Measurements from ENCODE around the gene PLOD2. TPM values are rescaled to one million over a fixed set of nuclear protein-coding genes. Genes with fewer than 3 reads are reported as not detected.

PLOD2 gene
- total and polyA plus RNA-seq, 2 donors (not counting 1 experiment from before 2014, with no cell fraction given), result not detected

DNA sequence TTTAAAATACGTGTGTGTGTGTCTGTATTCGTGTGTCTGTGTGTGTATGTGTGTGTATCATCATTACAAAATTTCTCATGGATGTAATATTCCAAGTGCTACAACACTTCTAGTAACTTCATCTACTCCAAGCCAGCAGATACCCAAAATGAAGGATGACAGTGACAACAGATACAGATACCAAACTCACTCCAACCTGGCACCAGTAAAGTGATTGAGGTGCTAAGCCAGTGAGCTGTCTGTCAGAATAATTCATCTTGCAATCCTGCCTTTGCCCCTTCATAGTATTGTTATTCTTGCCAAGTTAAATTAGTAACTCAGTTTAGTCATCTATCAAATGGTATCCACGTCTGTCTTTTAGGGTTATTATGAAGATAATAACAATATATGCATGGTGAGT, 58.1 kb downstream of the PLOD2 start:
- ATAC-seq (ENCODE audit: low read depth), result no peak
- H3K9me3 ChIP-seq (ENCODE audit: control extremely low read depth in 1 of 3, control insufficient read depth in 2 of 3, insufficient read depth in 1 of 3, low read length in 2 of 3), result no peaks in the 10 kb centered on the region
- no peaks in the 10 kb centered on the region for H3K79me2 ChIP-seq (ENCODE audit: control insufficient read depth, insufficient read depth, low read length)
- H3K9ac ChIP-seq (ENCODE audit: low read length), result no peak overlapping the region
- no peaks in the 10 kb centered on the region for H3K9me3 Mint-ChIP-seq (ENCODE audit: insufficient read depth)
- H3K27me3 ChIP-seq (replicated peaks in 1 of 4; ENCODE audit: control extremely low read depth in 1 of 4, control insufficient read depth in 3 of 4, insufficient read depth in 4 of 4, low read length in 3 of 4), result no peaks in the 10 kb centered on the region
- intact Hi-C loops (cut with micrococcal nuclease), result no loop called here
- CTCF ChIA-PET, result no interaction called here
- H3K27me3 Mint-ChIP-seq, result no peaks in the 10 kb centered on the region
- H3K4me3 Mint-ChIP-seq, result no peak overlapping the region
- no peak overlapping the region for H3K4me2 ChIP-seq (replicated peaks; ENCODE audit: low read depth, low read length, poor library complexity, severe bottlenecking)
- H3K4me3 ChIP-seq (ENCODE audit: control extremely low read depth in 1 of 5, extremely low read depth in 1 of 5, insufficient read depth in 1 of 5, low read depth in 2 of 5, low read length in 4 of 5), result no peak overlapping the region
- H3K36me3 ChIP-seq (replicated peaks in 1 of 2; ENCODE audit: control extremely low read depth in 1 of 2, control insufficient read depth in 1 of 2, extremely low read depth in 1 of 2, insufficient read depth in 2 of 2, low read length in 1 of 2), result no peaks in the 10 kb centered on the region
- DNase-seq, result no peak
- H4K20me1 ChIP-seq (ENCODE audit: control insufficient read depth, insufficient read depth, low read length, poor library complexity, severe bottlenecking), result no peaks in the 10 kb centered on the region
- POLR2A ChIA-PET, result no interaction called here
- H3K4me1 ChIP-seq (ENCODE audit: control insufficient read depth in 2 of 2, insufficient read depth in 2 of 2, low read length in 2 of 2), result no peaks in the 10 kb centered on the region
- no peak overlapping the region for H3K27ac ChIP-seq (ENCODE audit: low read length in 2 of 2)
- H2AFZ ChIP-seq (ENCODE audit: insufficient read depth, low read depth, low read length, poor library complexity, severe bottlenecking), result no peak overlapping the region
- no peak for TF ChIP-seq EZH2 (IDR thresholded peaks at IDR 0.05; ENCODE audit: borderline replicate concordance, insufficient read depth, low read depth, low read length, poor library complexity, severe bottlenecking)
- TF ChIP-seq, protein P1, sequence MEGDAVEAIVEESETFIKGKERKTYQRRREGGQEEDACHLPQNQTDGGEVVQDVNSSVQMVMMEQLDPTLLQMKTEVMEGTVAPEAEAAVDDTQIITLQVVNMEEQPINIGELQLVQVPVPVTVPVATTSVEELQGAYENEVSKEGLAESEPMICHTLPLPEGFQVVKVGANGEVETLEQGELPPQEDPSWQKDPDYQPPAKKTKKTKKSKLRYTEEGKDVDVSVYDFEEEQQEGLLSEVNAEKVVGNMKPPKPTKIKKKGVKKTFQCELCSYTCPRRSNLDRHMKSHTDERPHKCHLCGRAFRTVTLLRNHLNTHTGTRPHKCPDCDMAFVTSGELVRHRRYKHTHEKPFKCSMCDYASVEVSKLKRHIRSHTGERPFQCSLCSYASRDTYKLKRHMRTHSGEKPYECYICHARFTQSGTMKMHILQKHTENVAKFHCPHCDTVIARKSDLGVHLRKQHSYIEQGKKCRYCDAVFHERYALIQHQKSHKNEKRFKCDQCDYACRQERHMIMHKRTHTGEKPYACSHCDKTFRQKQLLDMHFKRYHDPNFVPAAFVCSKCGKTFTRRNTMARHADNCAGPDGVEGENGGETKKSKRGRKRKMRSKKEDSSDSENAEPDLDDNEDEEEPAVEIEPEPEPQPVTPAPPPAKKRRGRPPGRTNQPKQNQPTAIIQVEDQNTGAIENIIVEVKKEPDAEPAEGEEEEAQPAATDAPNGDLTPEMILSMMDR (IDR thresholded peaks at IDR 0.05), result no peak
- no peaks in the 10 kb centered on the region for H3K4me1 Mint-ChIP-seq
- WGBS (ENCODE audit: insufficient coverage), result no CpG with 5 or more reads among the region's 3 CpGs
- H3K27ac Mint-ChIP-seq, result no peak overlapping the region

DNA sequence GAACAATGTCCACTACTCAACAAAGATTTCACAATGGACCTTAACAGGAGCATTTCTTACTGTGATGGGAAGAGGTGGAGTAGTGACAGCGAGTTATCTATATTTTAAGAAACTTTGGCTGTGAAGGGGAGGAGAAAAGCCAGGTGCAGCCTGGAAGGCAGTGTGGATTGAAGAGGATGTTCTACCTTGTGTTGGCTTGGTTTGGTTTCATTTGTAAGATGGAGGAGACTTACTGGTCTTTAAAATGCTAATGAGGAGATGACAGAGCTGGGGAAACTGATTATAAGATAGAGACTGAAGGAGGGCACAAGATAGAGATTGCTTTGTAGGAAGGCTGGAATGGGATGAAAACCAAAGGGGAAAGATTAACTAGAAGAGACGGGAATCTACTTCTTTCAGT, 59.4 kb downstream of the PLOD2 start:
- Histone ChIP-seq H4K20me1 (ENCODE audit: control insufficient read depth, insufficient read depth, low read length, poor library complexity, severe bottlenecking) (no peaks in the 10 kb centered on the region), H3K4me3 (ENCODE audit: control extremely low read depth in 1 of 5, extremely low read depth in 1 of 5, insufficient read depth in 1 of 5, low read depth in 2 of 5, low read length in 4 of 5) (no peak overlapping the region), H2AFZ (ENCODE audit: insufficient read depth, low read depth, low read length, poor library complexity, severe bottlenecking) (no peak overlapping the region), H3K4me1 (ENCODE audit: control insufficient read depth in 2 of 2, insufficient read depth in 2 of 2, low read length in 2 of 2) (no peaks in the 10 kb centered on the region), H3K9ac (ENCODE audit: low read length) (no peak overlapping the region), H3K36me3 (replicated peaks in 1 of 2; ENCODE audit: control extremely low read depth in 1 of 2, control insufficient read depth in 1 of 2, extremely low read depth in 1 of 2, insufficient read depth in 2 of 2, low read length in 1 of 2) (no peaks in the 10 kb centered on the region), H3K79me2 (ENCODE audit: control insufficient read depth, insufficient read depth, low read length) (no peaks in the 10 kb centered on the region), H3K4me2 (replicated peaks; ENCODE audit: low read depth, low read length, poor library complexity, severe bottlenecking) (no peak overlapping the region), H3K27ac (ENCODE audit: low read length in 2 of 2) (no peak overlapping the region), H3K9me3 (ENCODE audit: control extremely low read depth in 1 of 3, control insufficient read depth in 2 of 3, insufficient read depth in 1 of 3, low read length in 2 of 3) (no peaks in the 10 kb centered on the region), H3K27me3 (replicated peaks in 1 of 4; ENCODE audit: control extremely low read depth in 1 of 4, control insufficient read depth in 3 of 4, insufficient read depth in 4 of 4, low read length in 3 of 4) (no peaks in the 10 kb centered on the region)
- Mint-ChIP-seq H3K27me3 (no peaks in the 10 kb centered on the region), H3K27ac (no peak overlapping the region), H3K4me1 (no peaks in the 10 kb centered on the region), H3K4me3 (no peak overlapping the region), H3K9me3 (ENCODE audit: insufficient read depth) (no peaks in the 10 kb centered on the region)
- intact Hi-C loops (cut with micrococcal nuclease), result no loop called here
- CTCF ChIA-PET, result interaction anchor here (1.0 kb wide), 1 partner anchor 36 kb away, joined by 3 read pairs; no protein-coding TSS in a partner anchor
- DNase-seq (no peak), ATAC-seq (ENCODE audit: low read depth) (no peak)
- no peak for TF ChIP-seq EZH2 (IDR thresholded peaks at IDR 0.05; ENCODE audit: borderline replicate concordance, insufficient read depth, low read depth, low read length, poor library complexity, severe bottlenecking)
- TF ChIP-seq, protein P1 (IDR thresholded peaks at IDR 0.05), result no peak
- WGBS (ENCODE audit: insufficient coverage), result 100% methylated on average over 2 of the region's 2 CpGs
- POLR2A ChIA-PET, result no interaction called here
